Upper lobe of left lung (tissue), 6 donors: Measurements from ENCODE around the gene IL22RA1. TPM values are rescaled to one million over a fixed set of nuclear protein-coding genes. Genes with fewer than 3 reads are reported as not detected.

Experiments
- ATAC-seq, 2 donors: fragments of 200-7000 bp; cut with Tn5 transposase; one replicate each; pipeline ENCODE4 v1.9.1; 2022; ENCODE audit warnings: mild to moderate bottlenecking in 2 of 2, moderate library complexity in 2 of 2; ENCODE audit not compliant: low FRiP score in 2 of 2
- DNase-seq, 2 donors: peaks; one replicate each; pipeline ENCODE4 v3.0.0-alpha.2; 2019 to 2020
- H3K27ac ChIP-seq, 4 donors: fragments of 200-600 bp; sonication (generic); one replicate each; pipeline ENCODE4 v1.5.1; 2016 to 2019
- H3K27me3 ChIP-seq, 4 donors: fragments of 200-600 bp; sonication (generic); one replicate each; pipeline ENCODE4 v1.5.1; 2017 to 2019
- H3K36me3 ChIP-seq, 4 donors: fragments of 200-600 bp; sonication (generic); one replicate each; pipeline ENCODE4 v1.5.1; 2016 to 2019
- H3K4me1 ChIP-seq, 4 donors: fragments of 200-600 bp; sonication (generic); one replicate each; pipeline ENCODE4 v1.5.1; 2018 to 2019
- H3K4me3 ChIP-seq, 4 donors: fragments of 200-600 bp; sonication (generic); one replicate each; pipeline ENCODE4 v1.5.1; 2017 to 2019; ENCODE audit warnings: mild to moderate bottlenecking in 2 of 4, moderate library complexity in 1 of 4
- H3K9me3 ChIP-seq, 4 donors: fragments of 200-600 bp; sonication (generic); one replicate each; pipeline ENCODE4 v1.5.1; 2018 to 2019
- CTCF ChIP-seq, 6 experiments: fragments of 450-650 bp in 4 of 6; fragments of 200-600 bp in 2 of 6; sonication (generic) in 2 of 6; IDR thresholded peaks; one replicate each; pipeline ENCODE4 v1.5.1; 2016 to 2019; ENCODE audit warnings: antibody characterized with exemption in 6 of 6
- EP300 ChIP-seq, 4 donors: sonication (generic); formaldehyde crosslinking; IDR thresholded peaks; one replicate each; pipeline ENCODE4 v1.5.1; 2017; ENCODE audit warnings: antibody characterized with exemption in 4 of 4, control low read depth in 2 of 4
- POLR2A ChIP-seq, 4 donors: fragments of 450-650 bp; IDR thresholded peaks; one replicate each; pipeline ENCODE4 v1.5.1; 2016 to 2017; ENCODE audit warnings: antibody characterized with exemption in 4 of 4, mild to moderate bottlenecking in 2 of 4
- POLR2AphosphoS5 ChIP-seq, 2 donors: sonication (generic); formaldehyde crosslinking; IDR thresholded peaks; one replicate each; pipeline ENCODE4 v1.5.1; 2017; ENCODE audit warnings: antibody characterized with exemption in 2 of 2
- WGBS, 2 donors: methylation state at CpG; one replicate each; pipeline ENCODE4 v1.1.5; 2017 to 2018; 5-methylcytosine and 5-hydroxymethylcytosine counted together
- total RNA-seq, 6 donors: library from RNA; depleted of rRNA in 4 of 6; stranded (reverse); fragments of >200 nt in 4 of 6; gene quantifications; one replicate each; pipeline versions ENCODE4 v1.1.0 to v1.2.1, GENCODE V29; 2016 to 2021
- donor health status: DM: no; HTN: no; CAD: no; lungs with moderate emphysema.
- donor health status: DM: no; HTN: yes; CAD: no; lungs with severe emphysema.

The IL22RA1 gene
- total RNA-seq, 6 donors from 2014 or later: 0.15 to 1.4 (median 0.90) TPM

- H3K27me3 ChIP-seq: no peaks in the 10 kb centered on the region
- no peaks in the 10 kb centered on the region for H3K4me1 ChIP-seq
- TF ChIP-seq CTCF (IDR thresholded peaks at IDR 0.05): no peak
- no peak for TF ChIP-seq POLR2A (IDR thresholded peaks at IDR 0.05)
- no peak for TF ChIP-seq POLR2AphosphoS5 (IDR thresholded peaks at IDR 0.05)
- no peak for TF ChIP-seq EP300 (IDR thresholded peaks at IDR 0.05)
- DNase-seq (no peak), ATAC-seq (no peak)
- no peaks in the 10 kb centered on the region for H3K36me3 ChIP-seq
- 86 to 89% methylated on average over 16 of the region's 16 CpGs for WGBS, 2 donors
- no peak overlapping the region for H3K27ac ChIP-seq
- H3K9me3 ChIP-seq: no peaks in the 10 kb centered on the region
- no peak overlapping the region for H3K4me3 ChIP-seq
Observed at GRCh38 chr1:24077278-24077978, 65.5 kb downstream of the IL22RA1 start.

- peaks cover 0 to 3% (median under 1%) of the 10 kb centered on the region in 4 donors for H3K4me1 ChIP-seq
- DNase-seq: no peak
- H3K27me3 ChIP-seq: no peaks in the 10 kb centered on the region
- no peak for ATAC-seq
- WGBS, 2 donors: 92 to 96% methylated on average over 3 to 8 of the region's 8 CpGs
- H3K4me3 ChIP-seq: no peak overlapping the region
- no peak overlapping the region for H3K27ac ChIP-seq
- TF ChIP-seq EP300 (IDR thresholded peaks at IDR 0.05) (no peak), POLR2AphosphoS5 (IDR thresholded peaks at IDR 0.05) (no peak), CTCF (IDR thresholded peaks at IDR 0.05) (no peak)
- no peaks in the 10 kb centered on the region for H3K36me3 ChIP-seq
- H3K9me3 ChIP-seq: no peaks in the 10 kb centered on the region
Observed at GRCh38 chr1:24075946-24076345, 67.0 kb downstream of the IL22RA1 start.

GRCh38 chr1:24075590-24075854, 67.4 kb downstream of the IL22RA1 start:
- Histone ChIP-seq H3K27me3 (no peaks in the 10 kb centered on the region), H3K9me3 (no peaks in the 10 kb centered on the region), H3K36me3 (no peaks in the 10 kb centered on the region), H3K4me3 (no peak overlapping the region), H3K4me1 (peaks cover 0 to 7% (median 2%) of the 10 kb centered on the region in 4 donors), H3K27ac (no peak overlapping the region)
- no peak for DNase-seq
- WGBS, 2 donors: 82 to 85% methylated on average over 4 of the region's 4 CpGs
- no peak for ATAC-seq
- no peak for TF ChIP-seq POLR2A (IDR thresholded peaks at IDR 0.05)
- no peak for TF ChIP-seq CTCF (IDR thresholded peaks at IDR 0.05)
- TF ChIP-seq EP300 (IDR thresholded peaks at IDR 0.05): no peak
- no peak for TF ChIP-seq POLR2AphosphoS5 (IDR thresholded peaks at IDR 0.05)

GRCh38 chr1:24074817-24075589, 67.9 kb downstream of the IL22RA1 start:
- Histone ChIP-seq H3K4me1 (peaks cover 0 to 7% (median 2%) of the 10 kb centered on the region in 4 donors), H3K27me3 (no peaks in the 10 kb centered on the region), H3K9me3 (no peaks in the 10 kb centered on the region), H3K27ac (no peak overlapping the region), H3K4me3 (no peak overlapping the region), H3K36me3 (no peaks in the 10 kb centered on the region)
- ATAC-seq (no peak), DNase-seq (no peak)
- TF ChIP-seq POLR2AphosphoS5 (IDR thresholded peaks at IDR 0.05) (no peak), POLR2A (IDR thresholded peaks at IDR 0.05) (no peak), CTCF (IDR thresholded peaks at IDR 0.05) (no peak), EP300 (IDR thresholded peaks at IDR 0.05) (no peak)
- 77 to 83% methylated on average over 15 of the region's 15 CpGs for WGBS, 2 donors
